Measurements from ENCODE around the gene FKBP6. TPM values are rescaled to one million over a fixed set of nuclear protein-coding genes. Genes with fewer than 3 reads are reported as not detected.

The FKBP6 gene
- total RNA-seq, 1 donor from 2014 or later, result not detected

- no peak overlapping the region for H3K4me3 Mint-ChIP-seq (ENCODE audit: unreplicated experiment)
- H3K27ac Mint-ChIP-seq (ENCODE audit: unreplicated experiment), result no peak overlapping the region
- TF ChIP-seq CTCF (IDR thresholded peaks at IDR 0.05), result no peak
- no peaks in the 10 kb centered on the region for H3K27me3 Mint-ChIP-seq (ENCODE audit: low read depth)
- no peak for DNase-seq (ENCODE audit: low spot score)
- no peaks in the 10 kb centered on the region for H3K9me3 Mint-ChIP-seq (ENCODE audit: low read depth)
- H3K4me1 Mint-ChIP-seq (ENCODE audit: low read depth), result peaks cover 14% of the 10 kb centered on the region
- H3K36me3 Mint-ChIP-seq (ENCODE audit: low read depth), result no peaks in the 10 kb centered on the region
Measured at GRCh38 chr7:73343671-73344380, 15.9 kb downstream of the FKBP6 start.

DNA sequence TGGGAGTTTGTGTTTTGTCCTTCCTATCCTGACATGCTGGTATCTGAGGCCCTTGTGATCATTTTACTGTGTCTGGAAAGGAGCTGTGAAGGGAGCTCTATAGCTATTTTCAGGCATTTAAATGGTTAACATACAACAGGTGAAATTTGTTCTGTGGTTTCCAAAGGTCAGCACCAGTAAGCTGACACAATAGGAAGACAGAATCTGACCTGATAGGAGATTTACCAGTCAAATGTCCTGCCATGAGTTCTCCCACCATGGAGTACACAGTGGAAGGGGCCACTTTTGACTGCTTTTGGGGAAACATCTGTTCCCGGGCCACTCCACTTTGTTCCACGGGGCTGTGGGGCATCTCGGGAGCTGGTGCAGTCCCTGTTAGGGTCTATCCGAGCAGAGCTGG, 17.6 kb downstream of the FKBP6 start:
- no peak for DNase-seq (ENCODE audit: low spot score)

DNA sequence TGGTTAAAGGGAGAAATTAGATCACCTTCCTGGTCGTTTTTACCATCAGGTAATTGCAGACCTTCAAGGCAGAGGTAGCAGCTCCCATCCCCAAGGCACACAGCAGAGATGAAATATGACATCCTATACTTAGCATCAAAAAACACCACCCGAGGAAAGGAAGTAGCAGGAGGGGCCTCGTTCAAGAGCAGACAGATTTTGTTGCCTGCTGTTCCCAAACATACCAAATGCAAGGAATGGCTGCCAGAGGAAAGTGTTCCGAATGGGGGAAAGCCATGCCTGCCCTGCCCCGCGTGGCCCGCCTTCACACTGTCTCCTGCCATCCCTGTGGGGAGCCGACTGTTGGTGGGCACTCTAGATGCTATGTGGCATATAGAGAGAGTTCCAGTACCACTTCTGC, 18.0 kb downstream of the FKBP6 start:
- Mint-ChIP-seq H3K9me3 (ENCODE audit: low read depth) (no peaks in the 10 kb centered on the region), H3K4me3 (ENCODE audit: unreplicated experiment) (no peak overlapping the region), H3K4me1 (ENCODE audit: low read depth) (peaks cover 20% of the 10 kb centered on the region), H3K27me3 (ENCODE audit: low read depth) (no peaks in the 10 kb centered on the region), H3K27ac (ENCODE audit: unreplicated experiment) (no peak overlapping the region), H3K36me3 (ENCODE audit: low read depth) (no peaks in the 10 kb centered on the region)
- TF ChIP-seq CTCF (IDR thresholded peaks at IDR 0.05), result no peak
- DNase-seq (ENCODE audit: low spot score), result no peak

More for the DNA sequence above, 17.6 kb downstream of the FKBP6 start:
- Mint-ChIP-seq H3K36me3 (ENCODE audit: low read depth) (no peaks in the 10 kb centered on the region), H3K4me1 (ENCODE audit: low read depth) (peaks cover 20% of the 10 kb centered on the region), H3K27me3 (ENCODE audit: low read depth) (no peaks in the 10 kb centered on the region), H3K4me3 (ENCODE audit: unreplicated experiment) (no peak overlapping the region), H3K9me3 (ENCODE audit: low read depth) (no peaks in the 10 kb centered on the region), H3K27ac (ENCODE audit: unreplicated experiment) (no peak overlapping the region)
- no peak for TF ChIP-seq CTCF (IDR thresholded peaks at IDR 0.05)

DNA sequence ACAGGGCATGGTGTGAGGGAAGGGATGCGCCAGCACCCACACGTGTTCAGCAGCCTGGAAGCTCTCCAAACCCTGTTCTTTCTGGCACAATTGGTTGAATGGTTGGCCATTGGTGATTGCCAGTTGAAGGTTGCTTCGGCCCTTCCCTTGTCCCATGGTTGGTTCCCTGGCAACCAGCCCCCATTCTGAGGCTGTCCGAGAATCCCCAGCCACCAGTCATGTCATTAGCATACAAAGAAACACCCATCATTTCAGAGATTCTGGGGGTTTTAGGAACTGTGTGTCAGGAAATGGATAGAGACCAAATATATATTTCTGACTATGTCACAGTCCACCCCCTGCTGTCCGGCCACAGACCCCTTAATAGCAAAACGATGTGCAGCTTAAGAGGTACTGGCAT, 21.8 kb downstream of the FKBP6 start:
- Mint-ChIP-seq H3K4me1 (ENCODE audit: low read depth) (peaks cover 15% of the 10 kb centered on the region), H3K27ac (ENCODE audit: unreplicated experiment) (no peak overlapping the region), H3K27me3 (ENCODE audit: low read depth) (no peaks in the 10 kb centered on the region), H3K36me3 (ENCODE audit: low read depth) (peaks cover 3% of the 10 kb centered on the region), H3K4me3 (ENCODE audit: unreplicated experiment) (no peak overlapping the region), H3K9me3 (ENCODE audit: low read depth) (peaks cover 7% of the 10 kb centered on the region)
- no peak for TF ChIP-seq CTCF (IDR thresholded peaks at IDR 0.05)
- DNase-seq (ENCODE audit: low spot score), result no peak

DNA sequence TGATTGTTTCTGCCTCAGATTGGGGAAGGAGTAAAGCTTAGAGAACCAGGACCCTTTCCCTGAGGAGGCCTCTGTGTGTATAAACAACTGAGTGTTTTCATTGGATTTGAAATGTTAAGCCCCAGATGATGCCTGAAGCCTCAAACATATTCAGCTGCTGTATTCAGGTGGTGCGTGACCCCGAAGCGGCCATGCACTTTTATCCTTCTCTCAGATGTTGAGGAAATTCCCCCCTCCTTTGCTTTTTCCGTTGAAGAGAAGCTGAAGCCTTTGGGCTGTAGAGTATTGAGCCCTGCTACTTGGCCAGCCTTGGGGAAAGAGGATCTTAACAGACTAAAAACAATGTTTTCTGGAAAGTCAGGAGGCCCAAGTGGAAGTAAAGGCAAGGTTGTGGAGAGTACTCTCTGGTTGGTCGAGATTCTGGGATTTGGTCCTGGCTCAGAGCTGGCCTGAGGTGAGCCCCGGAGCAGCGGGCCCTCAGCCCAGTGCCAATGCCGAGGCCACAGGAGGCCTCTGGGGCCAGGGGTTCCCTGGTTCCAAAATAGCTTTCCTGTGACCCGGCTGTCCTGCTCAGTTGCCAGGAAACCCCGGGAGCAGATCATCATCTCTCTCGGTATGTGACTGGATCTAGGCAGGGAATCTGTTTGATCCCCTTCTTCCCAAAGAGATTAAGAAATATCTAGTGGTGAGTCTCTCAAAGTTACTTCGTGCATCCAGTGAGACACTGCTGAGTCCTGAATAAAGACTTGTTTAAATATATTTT, 22.5 kb downstream of the FKBP6 start:
- DNase-seq (ENCODE audit: low spot score), result peak; percentile 38
- Mint-ChIP-seq H3K27ac (ENCODE audit: unreplicated experiment) (no peak overlapping the region), H3K4me3 (ENCODE audit: unreplicated experiment) (no peak overlapping the region), H3K36me3 (ENCODE audit: low read depth) (peaks cover 3% of the 10 kb centered on the region), H3K9me3 (ENCODE audit: low read depth) (peaks cover 7% of the 10 kb centered on the region), H3K4me1 (ENCODE audit: low read depth) (peaks cover 15% of the 10 kb centered on the region), H3K27me3 (ENCODE audit: low read depth) (peaks cover 6% of the 10 kb centered on the region)
- TF ChIP-seq CTCF (IDR thresholded peaks at IDR 0.05), result no peak

Data from chondrocyte (in vitro differentiated cells).